Right atrium auricular region (tissue), 2 donors: ENCODE measurements around the gene ADGRV1. TPM values are rescaled to one million over a fixed set of nuclear protein-coding genes. Genes with fewer than 3 reads are reported as not detected.

Experiments
- DNase-seq: peaks from one replicate; pipeline ENCODE4 v3.0.0-alpha.2; 2019; ENCODE audit warnings: low spot score
- H3K27ac ChIP-seq, 2 donors: fragments of 200-600 bp; sonication (generic); 1 replicate in 1 of 2; 2 replicates in 1 of 2; pipeline ENCODE4 v1.5.1; 2016 to 2019
- H3K27me3 ChIP-seq, 2 donors: fragments of 200-600 bp; sonication (generic); one replicate each; pipeline versions ENCODE4 v1.5.1 to v1.6.0; 2017 to 2019
- H3K36me3 ChIP-seq: fragments of 200-600 bp; sonication (generic); one replicate; pipeline ENCODE4 v1.5.1; 2016
- H3K4me1 ChIP-seq, 2 donors: fragments of 200-600 bp; sonication (generic); one replicate each; pipeline versions ENCODE4 v1.5.1 to v1.6.0; 2017 to 2019
- H3K4me3 ChIP-seq, 2 donors: fragments of 200-600 bp; sonication (generic); 1 replicate in 1 of 2; 2 replicates in 1 of 2; pipeline ENCODE4 v1.5.1; 2017 to 2019; ENCODE audit warnings: mild to moderate bottlenecking in 1 of 2, moderate library complexity in 1 of 2
- H3K9me3 ChIP-seq, 2 donors: fragments of 200-600 bp; sonication (generic); one replicate each; pipeline ENCODE4 v1.5.1; 2019
- CTCF ChIP-seq, 2 donors: fragments of 200-600 bp; sonication (generic); IDR thresholded peaks; one replicate each; pipeline ENCODE4 v1.5.1; 2019; ENCODE audit warnings: antibody characterized with exemption in 2 of 2
- total RNA-seq, 2 donors: library from RNA; depleted of rRNA; stranded (reverse); fragments of >200 nt; gene quantifications; one replicate each; pipeline ENCODE4 v1.1.0, GENCODE V29; 2016

The ADGRV1 gene
- total RNA-seq, 2 donors from 2014 or later = 1.4 to 1.8 TPM

DNA sequence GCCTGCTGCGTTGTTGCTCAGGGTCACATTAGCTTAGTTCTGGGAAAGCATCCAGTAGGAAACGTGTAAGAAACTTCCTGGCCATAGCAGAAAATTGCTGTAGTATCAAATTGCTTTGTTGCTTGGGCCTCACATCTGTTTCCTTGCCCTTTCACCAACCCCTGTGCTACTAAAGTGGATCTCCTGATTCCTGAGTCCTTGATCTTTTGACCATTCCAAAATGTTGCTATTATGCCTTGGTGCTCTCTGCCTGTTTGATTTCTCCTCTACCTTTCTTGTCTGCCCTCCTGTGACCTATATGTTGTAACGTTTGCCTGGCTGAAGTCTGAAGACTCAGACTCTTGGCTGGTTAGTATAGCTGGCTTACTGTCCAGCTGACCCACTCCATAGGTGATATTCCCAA lies 350.5 kb downstream of the ADGRV1 start:
- Histone ChIP-seq H3K9me3 (no peaks in the 10 kb centered on the region), H3K36me3 (no peaks in the 10 kb centered on the region), H3K4me3 (no peak overlapping the region), H3K27me3 (no peaks in the 10 kb centered on the region), H3K27ac (no peak overlapping the region), H3K4me1 (no peaks in the 10 kb centered on the region)
- no peak for DNase-seq
- no peak for TF ChIP-seq CTCF (IDR thresholded peaks at IDR 0.05)

DNA sequence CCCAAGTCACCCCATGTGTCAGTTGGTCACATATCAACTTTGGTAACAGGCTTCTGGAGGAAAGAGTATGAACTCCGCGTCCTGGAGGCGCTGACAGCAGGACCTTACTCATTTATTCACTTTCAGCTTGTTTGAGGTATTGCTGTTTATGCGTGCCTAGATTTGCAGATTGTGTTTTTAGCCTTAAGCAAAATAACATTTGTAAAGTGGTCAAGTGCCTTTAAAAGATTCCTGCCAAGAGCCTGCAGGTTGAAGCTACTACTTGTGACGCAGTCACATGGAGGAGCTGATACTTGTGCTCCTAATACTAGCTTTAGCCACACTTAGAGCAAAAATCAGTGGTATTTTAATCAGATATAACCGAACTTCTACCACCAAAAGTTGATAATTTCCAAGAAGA lies 351.3 kb downstream of the ADGRV1 start:
- no peaks in the 10 kb centered on the region for H3K36me3 ChIP-seq
- H3K27me3 ChIP-seq = no peaks in the 10 kb centered on the region
- no peak for TF ChIP-seq CTCF (IDR thresholded peaks at IDR 0.05)
- H3K27ac ChIP-seq = no peak overlapping the region
- no peak for DNase-seq
- H3K4me1 ChIP-seq = no peaks in the 10 kb centered on the region
- no peak overlapping the region for H3K4me3 ChIP-seq
- H3K9me3 ChIP-seq = no peaks in the 10 kb centered on the region

- DNase-seq = no peak
- Histone ChIP-seq H3K9me3 (no peaks in the 10 kb centered on the region), H3K4me1 (no peaks in the 10 kb centered on the region), H3K27ac (no peak overlapping the region), H3K36me3 (no peaks in the 10 kb centered on the region), H3K4me3 (no peak overlapping the region), H3K27me3 (no peaks in the 10 kb centered on the region)
- no peak for TF ChIP-seq CTCF (IDR thresholded peaks at IDR 0.05)
Measured at GRCh38 chr5:90911169-90911568, 352.6 kb downstream of the ADGRV1 start.

- no peaks in the 10 kb centered on the region for H3K9me3 ChIP-seq
- TF ChIP-seq CTCF (IDR thresholded peaks at IDR 0.05) = no peak
- no peak for DNase-seq
Measured at GRCh38 chr5:90912476-90912875, 353.9 kb downstream of the ADGRV1 start.

GRCh38 chr5:90915393-90915792 lies 356.8 kb downstream of the ADGRV1 start:
- DNase-seq = no peak
- Histone ChIP-seq H3K27ac (no peak overlapping the region), H3K9me3 (no peaks in the 10 kb centered on the region), H3K36me3 (no peaks in the 10 kb centered on the region), H3K4me3 (no peak overlapping the region), H3K27me3 (no peaks in the 10 kb centered on the region), H3K4me1 (no peaks in the 10 kb centered on the region)
- no peak for TF ChIP-seq CTCF (IDR thresholded peaks at IDR 0.05)

More at GRCh38 chr5:90912476-90912875, 353.9 kb downstream of the ADGRV1 start:
- no peak overlapping the region for H3K4me3 ChIP-seq
- H3K36me3 ChIP-seq = no peaks in the 10 kb centered on the region
- no peak overlapping the region for H3K27ac ChIP-seq
- no peaks in the 10 kb centered on the region for H3K27me3 ChIP-seq
- H3K4me1 ChIP-seq = no peaks in the 10 kb centered on the region
